Activated CD8-positive, alpha-beta memory T cell treated with anti-CD3 and anti-CD28 coated beads for 36 hours (primary cell): ENCODE data around the gene TRAF3IP3. TPM values are rescaled to one million over a fixed set of nuclear protein-coding genes. Genes with fewer than 3 reads are reported as not detected.

ENCODE experiments used
- CTCF ChIA-PET: fragments of 350-600 bp; sonication (Branson Sonifier 250); formaldehyde crosslinking; loops from one replicate; lab custom pipeline; 2021; ENCODE audit warnings: antibody characterized with exemption; lab: Charles Lee
- POLR2A ChIA-PET: fragments of 350-600 bp; sonication (Branson Sonifier 250); formaldehyde crosslinking; loops from one replicate; lab custom pipeline; 2021; ENCODE audit warnings: antibody characterized with exemption; lab: Charles Lee
- total RNA-seq, 2 experiments: library from RNA; stranded (reverse); gene quantifications; one replicate each; pipeline ENCODE4 v1.2.3, GENCODE V29; 2021

The TRAF3IP3 gene
- total RNA-seq, 2 experiments from 2014 or later = 196 to 197 TPM

GRCh38 chr1:209827384-209828262 is 71.8 kb downstream of the TRAF3IP3 start, which contains the start of gene UTP25:
TSS of gene UTP25 (plus strand) at chr1:209827972. CDS start at chr1:209828064, 92 bp downstream.
- CTCF ChIA-PET = interaction anchor here (0.7 to 1.9 kb wide), 5 partner anchors 9 to 154 kb away, joined by 3 to 4 read pairs (median 3); partner anchors contain the start of gene IRF6

GRCh38 chr1:209829716-209830115 is 73.9 kb downstream of the TRAF3IP3 start:
- ChIA-PET POLR2A (no interaction called here), CTCF (no interaction called here)

More at GRCh38 chr1:209827384-209828262, 71.8 kb downstream of the TRAF3IP3 start, which contains the start of gene UTP25:
- POLR2A ChIA-PET = interaction anchor here (0.6 to 0.9 kb wide), 3 partner anchors 12 to 45 kb away, joined by 3 to 5 read pairs (median 3); no protein-coding TSS in a partner anchor

GRCh38 chr1:209830722-209831121 is 74.9 kb downstream of the TRAF3IP3 start:
- POLR2A ChIA-PET = no interaction called here
- CTCF ChIA-PET = interaction anchor here (0.7 kb wide), 1 partner anchor 28 kb away, joined by 3 read pairs; no protein-coding TSS in a partner anchor

- CTCF ChIA-PET = interaction anchor here (1.6 kb wide), 1 partner anchor 9 kb away, joined by 3 read pairs; no protein-coding TSS in a partner anchor
- POLR2A ChIA-PET = interaction anchor here (0.6 kb wide), 1 partner anchor 15 kb away, joined by 3 read pairs; no protein-coding TSS in a partner anchor
Measured at GRCh38 chr1:209831615-209832014, 75.8 kb downstream of the TRAF3IP3 start.

Other genes with a start within 250 kb of the TRAF3IP3 start
- gene CAMK1G, start 172.3 kb upstream of the TRAF3IP3 start, total RNA-seq = not detected
- 1 to 10 TPM; 2.4 to 2.7 TPM for gene LAMB3, start 103.6 kb upstream of the TRAF3IP3 start, total RNA-seq
- 10 to 100 TPM in 1 of 2 experiments, 1 to 10 TPM in 1; 9.4 to 10.3 TPM for gene G0S2, start 80.6 kb upstream of the TRAF3IP3 start, total RNA-seq
- gene HSD11B1, start 51.2 kb upstream of the TRAF3IP3 start, total RNA-seq = 1 to 10 TPM; 1.3 to 1.7 TPM
- 1 to 10 TPM; 2.1 to 2.2 TPM for gene C1orf74, start 28.5 kb downstream of the TRAF3IP3 start, total RNA-seq
- 1 to 10 TPM in 1 of 2 experiments, under 1 TPM in 1; 0.86 to 1.1 TPM for gene IRF6, start 50.1 kb downstream of the TRAF3IP3 start, total RNA-seq
- gene UTP25, start 71.9 kb downstream of the TRAF3IP3 start, total RNA-seq = 10 to 100 TPM; 14.8 to 15.3 TPM
- gene SYT14, start 182.2 kb downstream of the TRAF3IP3 start, total RNA-seq = not detected